ENCODE measurements around the gene ZBTB40.

DNA sequence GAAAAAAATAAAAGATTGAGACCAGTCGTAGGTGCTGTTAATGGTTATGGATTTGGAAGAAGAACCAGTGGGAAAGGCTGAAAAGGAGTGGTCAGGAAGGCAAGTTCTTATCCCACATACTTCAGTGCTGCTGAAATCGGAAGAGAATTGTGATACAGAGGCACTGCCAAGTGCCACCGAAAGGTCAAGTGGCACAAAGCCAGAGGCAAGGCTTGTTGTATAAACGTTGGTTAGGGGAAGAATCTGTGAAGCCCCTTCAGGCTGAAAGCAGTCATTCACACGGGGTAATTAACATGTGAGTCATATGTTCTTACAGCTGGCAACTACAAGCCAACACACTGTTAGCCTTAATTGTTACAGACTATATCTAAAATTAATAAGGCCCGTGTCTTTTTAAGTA, 48.8 kb downstream of the ZBTB40 start:
- TF ChIP-seq, protein P1, sequence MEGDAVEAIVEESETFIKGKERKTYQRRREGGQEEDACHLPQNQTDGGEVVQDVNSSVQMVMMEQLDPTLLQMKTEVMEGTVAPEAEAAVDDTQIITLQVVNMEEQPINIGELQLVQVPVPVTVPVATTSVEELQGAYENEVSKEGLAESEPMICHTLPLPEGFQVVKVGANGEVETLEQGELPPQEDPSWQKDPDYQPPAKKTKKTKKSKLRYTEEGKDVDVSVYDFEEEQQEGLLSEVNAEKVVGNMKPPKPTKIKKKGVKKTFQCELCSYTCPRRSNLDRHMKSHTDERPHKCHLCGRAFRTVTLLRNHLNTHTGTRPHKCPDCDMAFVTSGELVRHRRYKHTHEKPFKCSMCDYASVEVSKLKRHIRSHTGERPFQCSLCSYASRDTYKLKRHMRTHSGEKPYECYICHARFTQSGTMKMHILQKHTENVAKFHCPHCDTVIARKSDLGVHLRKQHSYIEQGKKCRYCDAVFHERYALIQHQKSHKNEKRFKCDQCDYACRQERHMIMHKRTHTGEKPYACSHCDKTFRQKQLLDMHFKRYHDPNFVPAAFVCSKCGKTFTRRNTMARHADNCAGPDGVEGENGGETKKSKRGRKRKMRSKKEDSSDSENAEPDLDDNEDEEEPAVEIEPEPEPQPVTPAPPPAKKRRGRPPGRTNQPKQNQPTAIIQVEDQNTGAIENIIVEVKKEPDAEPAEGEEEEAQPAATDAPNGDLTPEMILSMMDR (IDR thresholded peaks at IDR 0.05; ENCODE audit: borderline replicate concordance, extremely low read depth, low read length, poor library complexity, severe bottlenecking), result no peak
- TF ChIP-seq EZH2 (IDR thresholded peaks at IDR 0.05; ENCODE audit: borderline replicate concordance, low read depth, low read length, severe bottlenecking), result no peak

Measured in DND-41 (cell line).